ENCODE results near the gene SHC2. TPM values are rescaled to one million over a fixed set of nuclear protein-coding genes. Genes with fewer than 3 reads are reported as not detected.

The SHC2 gene
- total and polyA plus RNA-seq, 12 donors = 1.2 to 196 (median 41.1) TPM

DNA sequence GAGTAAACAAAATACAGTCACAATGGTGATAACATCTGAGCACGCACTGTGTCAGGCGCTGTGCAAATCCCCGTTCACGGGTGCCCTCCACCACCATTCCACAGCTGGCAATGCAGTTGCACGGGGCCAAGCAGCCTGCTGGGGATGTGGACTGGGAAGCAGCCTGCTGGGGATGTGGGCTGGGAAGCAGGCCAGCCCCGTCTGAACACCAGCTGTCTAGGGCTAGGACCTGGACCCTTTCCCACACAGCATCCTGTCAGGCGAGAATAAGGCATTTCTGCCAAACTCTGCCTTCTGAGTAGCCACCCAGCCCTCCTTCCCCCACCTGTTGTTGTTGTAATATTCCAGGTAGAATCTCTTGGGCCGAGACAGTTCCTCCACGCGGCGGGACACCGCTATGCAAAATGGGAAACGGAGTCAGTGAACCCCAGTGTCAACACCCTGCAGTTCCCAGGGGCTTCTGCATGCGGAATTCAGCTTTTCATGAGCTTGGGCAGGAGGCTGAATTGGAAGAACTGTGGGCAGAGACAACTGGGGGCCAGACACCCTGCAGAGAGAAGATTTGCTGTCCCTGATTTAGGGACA lies 88.4 kb downstream of the SHC2 start:
- Histone ChIP-seq H3K27me3 (no peaks in the 10 kb centered on the region), H3K9me3 (replicated peaks in 1 of 3) (no peaks in the 10 kb centered on the region), H3K27ac (no peak overlapping the region), H3K36me3 (replicated peaks in 1 of 2) (no peaks in the 10 kb centered on the region), H3K4me3 (no peak overlapping the region), H3K4me1 (replicated peaks in 1 of 2) (no peaks in the 10 kb centered on the region)
- DNase-seq = peak in 1 of 7 donors; percentile 12
- intact Hi-C loops (cut with DNase I) = no loop called here
- TF ChIP-seq, protein P1, sequence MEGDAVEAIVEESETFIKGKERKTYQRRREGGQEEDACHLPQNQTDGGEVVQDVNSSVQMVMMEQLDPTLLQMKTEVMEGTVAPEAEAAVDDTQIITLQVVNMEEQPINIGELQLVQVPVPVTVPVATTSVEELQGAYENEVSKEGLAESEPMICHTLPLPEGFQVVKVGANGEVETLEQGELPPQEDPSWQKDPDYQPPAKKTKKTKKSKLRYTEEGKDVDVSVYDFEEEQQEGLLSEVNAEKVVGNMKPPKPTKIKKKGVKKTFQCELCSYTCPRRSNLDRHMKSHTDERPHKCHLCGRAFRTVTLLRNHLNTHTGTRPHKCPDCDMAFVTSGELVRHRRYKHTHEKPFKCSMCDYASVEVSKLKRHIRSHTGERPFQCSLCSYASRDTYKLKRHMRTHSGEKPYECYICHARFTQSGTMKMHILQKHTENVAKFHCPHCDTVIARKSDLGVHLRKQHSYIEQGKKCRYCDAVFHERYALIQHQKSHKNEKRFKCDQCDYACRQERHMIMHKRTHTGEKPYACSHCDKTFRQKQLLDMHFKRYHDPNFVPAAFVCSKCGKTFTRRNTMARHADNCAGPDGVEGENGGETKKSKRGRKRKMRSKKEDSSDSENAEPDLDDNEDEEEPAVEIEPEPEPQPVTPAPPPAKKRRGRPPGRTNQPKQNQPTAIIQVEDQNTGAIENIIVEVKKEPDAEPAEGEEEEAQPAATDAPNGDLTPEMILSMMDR (IDR thresholded peaks at IDR 0.05) = no peak
- TF ChIP-seq POLR2A (IDR thresholded peaks at IDR 0.05) = no peak
- WGBS, 4 donors = 53 to 70% (median 64%) methylated on average over 11 to 14 of the region's 14 CpGs

DNA sequence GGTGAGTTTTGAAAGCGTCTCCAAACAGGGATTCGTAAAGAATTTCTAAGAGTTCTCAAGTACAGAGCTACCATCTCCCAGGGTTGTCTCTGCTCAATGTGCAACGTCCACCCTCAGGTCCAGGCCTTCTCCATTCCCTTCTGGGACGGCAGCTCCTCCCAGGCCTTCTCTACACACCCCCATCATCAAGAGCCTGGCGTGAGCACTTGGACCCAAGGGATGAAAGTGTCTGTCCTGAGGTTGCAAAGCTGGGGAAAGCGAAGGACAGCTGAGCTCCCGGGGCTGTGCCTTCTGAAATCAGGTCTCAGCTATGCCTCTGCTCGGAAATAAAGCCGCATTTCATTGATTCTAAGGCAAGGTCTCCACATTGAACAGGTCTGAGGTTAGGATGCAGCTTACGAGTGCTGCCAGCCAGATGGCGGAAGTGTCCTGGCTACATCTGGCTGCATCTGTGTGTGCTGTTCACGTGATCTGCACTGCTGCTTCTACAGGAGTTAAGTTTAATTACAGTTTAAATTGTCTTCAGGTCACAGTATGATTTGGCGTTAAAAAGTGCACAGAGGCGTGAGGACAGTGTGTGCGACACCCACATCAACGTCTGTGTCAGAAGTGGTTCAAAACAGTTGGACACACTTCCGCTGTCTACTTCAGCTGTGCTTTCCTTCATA lies 89.2 kb downstream of the SHC2 start:
- Histone ChIP-seq H3K9me3 (replicated peaks in 1 of 3) (no peaks in the 10 kb centered on the region), H3K36me3 (replicated peaks in 1 of 2) (no peaks in the 10 kb centered on the region), H3K4me1 (replicated peaks in 1 of 2) (no peaks in the 10 kb centered on the region), H3K27me3 (no peaks in the 10 kb centered on the region), H3K4me3 (no peak overlapping the region), H3K27ac (no peak overlapping the region)
- 63 to 72% (median 64%) methylated on average over 17 of the region's 17 CpGs for WGBS, 4 donors
- DNase-seq = peak in 1 of 7 donors; percentile 2
- TF ChIP-seq, protein P1 (IDR thresholded peaks at IDR 0.05) = no peak
- no peak for TF ChIP-seq POLR2A (IDR thresholded peaks at IDR 0.05)
- intact Hi-C loops (cut with DNase I) = no loop called here

DNA sequence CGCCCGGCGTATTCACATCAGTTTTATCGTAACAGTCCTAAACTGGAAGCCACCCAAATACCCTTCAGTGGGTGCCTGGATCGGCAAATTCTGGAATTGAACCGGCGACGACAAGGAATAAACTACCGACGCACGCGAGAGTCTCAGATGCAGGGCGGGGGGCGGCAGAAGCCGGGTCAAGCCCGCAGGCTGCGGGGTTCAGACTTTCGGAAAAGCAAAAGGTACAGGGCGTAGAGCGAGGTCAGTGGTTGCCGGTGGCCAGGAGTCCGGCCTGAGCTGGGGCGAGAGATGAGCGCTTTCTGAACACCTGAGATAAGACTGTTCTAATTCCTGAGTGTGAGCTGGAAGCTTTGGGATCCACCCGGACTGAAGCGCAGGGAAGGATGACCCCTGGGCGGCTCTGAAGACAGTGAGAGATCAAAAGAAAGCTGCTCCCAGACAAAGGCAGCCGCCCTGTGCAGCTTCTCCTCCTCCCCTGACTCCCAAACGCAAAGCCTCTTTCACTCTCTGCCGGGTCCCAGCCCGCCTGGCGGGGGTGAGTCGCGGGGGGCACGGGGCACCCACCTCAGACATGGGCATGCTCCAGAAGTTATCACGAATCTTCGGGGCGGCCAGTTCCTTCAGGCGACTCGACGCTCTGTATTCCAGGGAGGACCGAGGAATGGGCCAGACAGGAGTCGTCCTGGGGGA lies 90.0 kb downstream of the SHC2 start:
- intact Hi-C loops (cut with DNase I) = no loop called here
- H3K4me1 ChIP-seq (replicated peaks in 1 of 2) = no peaks in the 10 kb centered on the region
- no peaks in the 10 kb centered on the region for H3K36me3 ChIP-seq (replicated peaks in 1 of 2)
- no peaks in the 10 kb centered on the region for H3K27me3 ChIP-seq
- H3K9me3 ChIP-seq (replicated peaks in 1 of 3) = no peaks in the 10 kb centered on the region
- no peak overlapping the region for H3K4me3 ChIP-seq
- DNase-seq = peak in 1 of 7 donors; percentile 8
- no peak overlapping the region for H3K27ac ChIP-seq
- 86 to 93% (median 87%) methylated on average over 24 to 43 of the region's 43 CpGs for WGBS, 4 donors
- TF ChIP-seq, protein P1 (IDR thresholded peaks at IDR 0.05) = no peak
- no peak for TF ChIP-seq POLR2A (IDR thresholded peaks at IDR 0.05)

DNA sequence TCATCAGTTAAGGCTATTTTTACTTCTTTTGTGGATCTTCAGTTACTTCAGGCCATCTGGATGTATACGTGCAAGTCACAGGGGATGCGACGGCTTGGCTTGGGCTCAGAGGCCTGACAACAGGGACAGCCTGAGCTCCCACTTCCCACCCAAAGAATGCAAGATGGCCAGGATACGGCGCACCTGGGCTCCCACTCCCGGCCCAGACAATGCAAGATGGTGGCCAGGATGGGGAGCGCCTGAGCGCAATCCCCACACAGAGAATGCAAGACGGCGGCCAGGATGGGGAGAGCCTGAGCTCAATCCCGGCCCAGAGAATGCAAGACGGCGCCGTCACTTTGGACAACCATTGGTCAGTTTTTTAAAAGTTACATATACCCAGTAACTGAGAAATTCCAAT lies 91.0 kb downstream of the SHC2 start:
- Histone ChIP-seq H3K4me1 (replicated peaks in 1 of 2) (no peaks in the 10 kb centered on the region), H3K9me3 (replicated peaks in 1 of 3) (no peaks in the 10 kb centered on the region), H3K27ac (no peak overlapping the region), H3K27me3 (no peaks in the 10 kb centered on the region), H3K4me3 (no peak overlapping the region), H3K36me3 (replicated peaks in 1 of 2) (no peaks in the 10 kb centered on the region)
- DNase-seq = peak in 1 of 7 donors; percentile 5
- no peak for TF ChIP-seq POLR2A (IDR thresholded peaks at IDR 0.05)
- TF ChIP-seq, protein P1 (IDR thresholded peaks at IDR 0.05) = no peak
- intact Hi-C loops (cut with DNase I) = no loop called here
- WGBS, 4 donors = 91 to 94% (median 93%) methylated on average over 14 of the region's 14 CpGs

All from adrenal gland (tissue), 12 donors.